NB4 (cell line): ENCODE data around the gene LAG3.
A peak's percentile ranks its signal among the peaks of the same experiment; 100 is the strongest.

Source experiments
- MYC ChIP-seq: IDR thresholded peaks from 2 replicates; pipeline ENCODE4 v1.6.1; 2011; ENCODE audit warnings: low read depth, low read length
- POLR2A ChIP-seq: IDR thresholded peaks from 2 replicates; pipeline ENCODE4 v1.6.1; 2011; ENCODE audit warnings: mild to moderate bottlenecking; ENCODE audit not compliant: insufficient read length; ENCODE audit errors: extremely low read depth
- TF ChIP-seq, protein P1 (sequence below): IDR thresholded peaks from one replicate; pipeline ENCODE4 v1.5.1; 2012; ENCODE audit warnings: low read depth, low read length
- TF ChIP-seq, protein P2 (sequence below): IDR thresholded peaks from 2 replicates; pipeline ENCODE4 v1.6.1; 2011; ENCODE audit warnings: low read depth, low read length

DNA sequence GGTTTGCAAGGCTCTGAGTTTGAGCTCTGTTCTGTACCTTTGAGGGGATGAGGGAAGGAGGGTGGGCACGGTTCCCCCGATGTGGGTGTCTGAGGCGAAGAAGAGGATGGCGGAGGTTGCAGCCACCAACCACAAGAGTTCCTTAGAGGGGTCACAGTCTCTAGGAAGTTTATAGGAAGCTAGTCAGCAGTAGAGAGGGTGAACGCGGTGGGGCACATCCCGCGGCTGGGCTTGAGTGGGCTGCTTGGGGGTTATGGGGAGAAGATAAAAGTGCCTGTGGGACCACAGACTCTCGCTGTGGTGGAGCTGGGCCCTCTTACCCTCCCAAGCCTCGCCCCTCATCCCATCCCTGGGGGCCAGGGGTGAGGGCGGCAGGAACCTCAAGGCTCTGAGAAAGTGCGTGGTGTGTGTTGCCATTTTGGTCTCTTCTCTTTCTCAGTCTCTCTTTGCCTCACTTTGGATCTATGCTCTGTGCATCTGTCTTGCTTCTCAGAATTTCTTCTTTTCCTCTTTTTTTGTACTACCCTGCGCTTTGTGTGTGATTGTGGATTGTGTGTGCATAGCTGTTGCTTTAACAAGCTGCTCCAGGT, 19.7 kb downstream of the LAG3 start:
- TF ChIP-seq POLR2A, result no peak
- TF ChIP-seq, protein P1, sequence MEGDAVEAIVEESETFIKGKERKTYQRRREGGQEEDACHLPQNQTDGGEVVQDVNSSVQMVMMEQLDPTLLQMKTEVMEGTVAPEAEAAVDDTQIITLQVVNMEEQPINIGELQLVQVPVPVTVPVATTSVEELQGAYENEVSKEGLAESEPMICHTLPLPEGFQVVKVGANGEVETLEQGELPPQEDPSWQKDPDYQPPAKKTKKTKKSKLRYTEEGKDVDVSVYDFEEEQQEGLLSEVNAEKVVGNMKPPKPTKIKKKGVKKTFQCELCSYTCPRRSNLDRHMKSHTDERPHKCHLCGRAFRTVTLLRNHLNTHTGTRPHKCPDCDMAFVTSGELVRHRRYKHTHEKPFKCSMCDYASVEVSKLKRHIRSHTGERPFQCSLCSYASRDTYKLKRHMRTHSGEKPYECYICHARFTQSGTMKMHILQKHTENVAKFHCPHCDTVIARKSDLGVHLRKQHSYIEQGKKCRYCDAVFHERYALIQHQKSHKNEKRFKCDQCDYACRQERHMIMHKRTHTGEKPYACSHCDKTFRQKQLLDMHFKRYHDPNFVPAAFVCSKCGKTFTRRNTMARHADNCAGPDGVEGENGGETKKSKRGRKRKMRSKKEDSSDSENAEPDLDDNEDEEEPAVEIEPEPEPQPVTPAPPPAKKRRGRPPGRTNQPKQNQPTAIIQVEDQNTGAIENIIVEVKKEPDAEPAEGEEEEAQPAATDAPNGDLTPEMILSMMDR, result no peak
- TF ChIP-seq, protein P2, sequence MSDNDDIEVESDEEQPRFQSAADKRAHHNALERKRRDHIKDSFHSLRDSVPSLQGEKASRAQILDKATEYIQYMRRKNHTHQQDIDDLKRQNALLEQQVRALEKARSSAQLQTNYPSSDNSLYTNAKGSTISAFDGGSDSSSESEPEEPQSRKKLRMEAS, result 0 out of 2 replicates have a peak, but pooled peaks have one; percentile 33
- TF ChIP-seq MYC, result peak; percentile 50; the same call in 1 of the 2 replicates
